Smooth muscle cell (in vitro differentiated cells): Measurements from ENCODE around the gene CD59. TPM values are rescaled to one million over a fixed set of nuclear protein-coding genes. Genes with fewer than 3 reads are reported as not detected.

Experiments
- DNase-seq: peaks from one replicate; lab custom pipeline; 2025; ENCODE audit not compliant: unreplicated experiment; lab: John Stamatoyannopoulos, UW
- H2AFZ ChIP-seq: fragments of 200-600 bp; sonication (generic); 2 replicates; pipeline ENCODE4 v1.6.0; 2016; ENCODE audit warnings: antibody characterized with exemption, low read depth, mild to moderate bottlenecking
- H3F3A ChIP-seq: fragments of 200-600 bp; sonication (generic); 2 replicates; pipeline ENCODE4 v1.6.0; 2017; ENCODE audit warnings: antibody characterized with exemption, low read depth
- H3K27ac ChIP-seq: fragments of 200-600 bp; sonication (generic); 2 replicates; pipeline ENCODE4 v1.5.1; 2016; ENCODE audit warnings: low read depth, mild to moderate bottlenecking
- H3K27me3 ChIP-seq: fragments of 200-600 bp; sonication (generic); 2 replicates; pipeline ENCODE4 v1.6.1; 2016; ENCODE audit warnings: low read depth, mild to moderate bottlenecking
- H3K36me3 ChIP-seq: fragments of 200-600 bp; sonication (generic); 2 replicates; pipeline ENCODE4 v1.5.1; 2016; ENCODE audit warnings: low read depth
- H3K4me1 ChIP-seq: fragments of 200-600 bp; sonication (generic); 2 replicates; pipeline ENCODE4 v1.5.1; 2016; ENCODE audit warnings: low read depth
- H3K4me2 ChIP-seq: fragments of 200-600 bp; sonication (generic); 2 replicates; pipeline ENCODE4 v1.6.0; 2016; ENCODE audit warnings: mild to moderate bottlenecking
- H3K4me3 ChIP-seq: fragments of 200-600 bp; sonication (generic); 2 replicates; pipeline ENCODE4 v1.5.1; 2016; ENCODE audit warnings: mild to moderate bottlenecking
- H3K79me2 ChIP-seq: fragments of 200-600 bp; sonication (generic); 2 replicates; pipeline ENCODE4 v1.6.0; 2016; ENCODE audit warnings: low read depth, mild to moderate bottlenecking
- H3K9ac ChIP-seq: fragments of 200-600 bp; sonication (generic); 2 replicates; pipeline ENCODE4 v1.6.0; 2016; ENCODE audit warnings: low read depth
- H3K9me3 ChIP-seq: fragments of 200-600 bp; sonication (generic); replicated peaks from 2 replicates; pipeline ENCODE4 v1.5.1; 2016; ENCODE audit warnings: low read depth
- H4K20me1 ChIP-seq: fragments of 200-600 bp; sonication (generic); 2 replicates; pipeline ENCODE4 v1.6.0; 2016; ENCODE audit warnings: low read depth
- WGBS: methylation state at CpG from one replicate; pipeline ENCODE4 v1.1.7; 2016; ENCODE audit warnings: low lambda C conversion rate; 5-methylcytosine and 5-hydroxymethylcytosine counted together
- polyA plus RNA-seq: library from polyadenylated mRNA; unstranded; fragments of >200 nt; fragmentation: Nextera tagmentation; extraction: Ambion mirVana; gene quantifications from 2 replicates; pipeline ENCODE4 v1.2.1, GENCODE V29; 2016
- total RNA-seq: library from RNA; depleted of rRNA; stranded (reverse); fragments of >200 nt; gene quantifications from 2 replicates; pipeline ENCODE4 v1.2.3, GENCODE V29; 2014
- TF ChIP-seq, protein P1 (sequence below): fragments of 200-600 bp; sonication (generic); IDR thresholded peaks from 2 replicates; pipeline ENCODE4 v1.5.1; 2017; ENCODE audit warnings: borderline replicate concordance, mild to moderate bottlenecking, antibody characterized with exemption; ENCODE audit not compliant: insufficient read depth, poor library complexity, severe bottlenecking

The CD59 gene
- total and polyA plus RNA-seq, 2 experiments from 2014 or later: 291 to 563 TPM

- Histone ChIP-seq H3F3A (peaks cover 13% of the 10 kb centered on the region), H3K9ac (peak overlapping the region; percentile 92), H3K79me2 (no peaks in the 10 kb centered on the region), H2AFZ (no peak overlapping the region), H3K27ac (peak overlapping the region; percentile 100), H3K4me2 (peak overlapping the region; percentile 41), H3K9me3 (no peaks in the 10 kb centered on the region), H3K4me3 (no peak overlapping the region), H3K36me3 (no peaks in the 10 kb centered on the region), H4K20me1 (no peaks in the 10 kb centered on the region), H3K4me1 (peaks cover 37% of the 10 kb centered on the region), H3K27me3 (no peaks in the 10 kb centered on the region)
- TF ChIP-seq, protein P1, sequence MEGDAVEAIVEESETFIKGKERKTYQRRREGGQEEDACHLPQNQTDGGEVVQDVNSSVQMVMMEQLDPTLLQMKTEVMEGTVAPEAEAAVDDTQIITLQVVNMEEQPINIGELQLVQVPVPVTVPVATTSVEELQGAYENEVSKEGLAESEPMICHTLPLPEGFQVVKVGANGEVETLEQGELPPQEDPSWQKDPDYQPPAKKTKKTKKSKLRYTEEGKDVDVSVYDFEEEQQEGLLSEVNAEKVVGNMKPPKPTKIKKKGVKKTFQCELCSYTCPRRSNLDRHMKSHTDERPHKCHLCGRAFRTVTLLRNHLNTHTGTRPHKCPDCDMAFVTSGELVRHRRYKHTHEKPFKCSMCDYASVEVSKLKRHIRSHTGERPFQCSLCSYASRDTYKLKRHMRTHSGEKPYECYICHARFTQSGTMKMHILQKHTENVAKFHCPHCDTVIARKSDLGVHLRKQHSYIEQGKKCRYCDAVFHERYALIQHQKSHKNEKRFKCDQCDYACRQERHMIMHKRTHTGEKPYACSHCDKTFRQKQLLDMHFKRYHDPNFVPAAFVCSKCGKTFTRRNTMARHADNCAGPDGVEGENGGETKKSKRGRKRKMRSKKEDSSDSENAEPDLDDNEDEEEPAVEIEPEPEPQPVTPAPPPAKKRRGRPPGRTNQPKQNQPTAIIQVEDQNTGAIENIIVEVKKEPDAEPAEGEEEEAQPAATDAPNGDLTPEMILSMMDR: no peak
- DNase-seq: no peak
- WGBS: 98% methylated on average over 8 of the region's 8 CpGs
Observed at GRCh38 chr11:33689501-33689900, 46.7 kb downstream of the CD59 start.

DNA sequence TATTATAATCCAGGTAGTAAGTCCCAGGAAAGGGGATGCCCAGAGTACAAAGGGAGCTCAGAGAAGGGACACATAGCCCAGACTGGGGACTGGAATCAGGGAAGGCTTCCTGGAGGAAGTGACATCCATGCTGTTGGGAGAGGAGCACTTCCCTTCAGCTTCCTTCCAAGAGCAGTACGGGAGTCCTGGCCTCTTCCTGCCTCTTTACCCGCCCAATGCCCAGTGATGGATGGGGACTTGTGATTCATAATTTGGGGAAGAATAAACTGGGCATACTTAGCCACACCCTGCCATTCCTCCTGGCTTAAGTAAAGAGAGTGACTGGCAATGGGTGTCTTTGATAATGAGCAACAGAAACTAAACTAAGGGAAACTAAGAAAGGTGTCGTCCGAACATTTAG, 47.1 kb downstream of the CD59 start:
- peak overlapping the region; percentile 100 for H3K27ac ChIP-seq
- peak overlapping the region; percentile 92 for H3K9ac ChIP-seq
- no peak for DNase-seq
- TF ChIP-seq, protein P1: no peak
- peaks cover 13% of the 10 kb centered on the region for H3F3A ChIP-seq
- WGBS: 95% methylated on average over 4 of the region's 4 CpGs
- no peaks in the 10 kb centered on the region for H3K36me3 ChIP-seq
- no peaks in the 10 kb centered on the region for H3K27me3 ChIP-seq
- H4K20me1 ChIP-seq: no peaks in the 10 kb centered on the region
- no peak overlapping the region for H2AFZ ChIP-seq
- no peak overlapping the region for H3K4me3 ChIP-seq
- peaks cover 41% of the 10 kb centered on the region for H3K4me1 ChIP-seq
- H3K4me2 ChIP-seq: no peak overlapping the region
- no peaks in the 10 kb centered on the region for H3K79me2 ChIP-seq
- H3K9me3 ChIP-seq: no peaks in the 10 kb centered on the region

- 48% methylated on average over 2 of the region's 2 CpGs for WGBS
- no peak for DNase-seq
- no peaks in the 10 kb centered on the region for H3K27me3 ChIP-seq
- H2AFZ ChIP-seq: no peak overlapping the region
- H3K9me3 ChIP-seq: no peaks in the 10 kb centered on the region
- TF ChIP-seq, protein P1: peak; percentile 76
- H3K4me3 ChIP-seq: no peak overlapping the region
- H4K20me1 ChIP-seq: no peaks in the 10 kb centered on the region
- H3F3A ChIP-seq: peaks cover 13% of the 10 kb centered on the region
- no peak overlapping the region for H3K9ac ChIP-seq
- H3K4me1 ChIP-seq: peaks cover 40% of the 10 kb centered on the region
- H3K79me2 ChIP-seq: no peaks in the 10 kb centered on the region
- H3K4me2 ChIP-seq: no peak overlapping the region
- peak overlapping the region; percentile 22 for H3K27ac ChIP-seq
- no peaks in the 10 kb centered on the region for H3K36me3 ChIP-seq
Observed at GRCh38 chr11:33687733-33688479, 48.3 kb downstream of the CD59 start.

DNA sequence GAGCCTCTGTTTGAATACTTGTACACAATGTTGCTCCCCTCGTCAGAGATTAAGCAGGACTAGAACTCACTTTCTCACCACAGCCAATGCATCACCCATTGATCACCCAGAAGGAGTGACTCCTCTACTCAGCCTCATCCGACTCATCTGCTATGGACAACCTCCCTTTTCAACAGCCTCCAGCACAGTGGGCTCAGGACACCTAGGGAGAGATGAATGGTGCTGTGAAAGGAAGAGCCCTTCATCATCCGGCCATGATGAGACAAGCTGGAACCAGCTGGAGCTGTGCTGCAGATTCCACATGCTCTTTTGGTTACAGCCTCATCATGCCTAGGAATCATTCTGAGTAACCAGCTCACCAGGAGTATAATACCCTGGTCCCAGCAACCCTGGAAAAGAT, 51.1 kb downstream of the CD59 start:
- Histone ChIP-seq H3K36me3 (no peaks in the 10 kb centered on the region), H3K79me2 (no peaks in the 10 kb centered on the region), H3K4me2 (no peak overlapping the region), H2AFZ (no peak overlapping the region), H3K9me3 (no peaks in the 10 kb centered on the region), H3K9ac (no peak overlapping the region), H4K20me1 (no peaks in the 10 kb centered on the region), H3F3A (peaks cover 4% of the 10 kb centered on the region), H3K27ac (no peak overlapping the region), H3K27me3 (peaks cover 6% of the 10 kb centered on the region), H3K4me3 (no peak overlapping the region), H3K4me1 (peaks cover 16% of the 10 kb centered on the region)
- DNase-seq: no peak
- TF ChIP-seq, protein P1: no peak
- 88% methylated on average over 3 of the region's 3 CpGs for WGBS
